CD4-positive, alpha-beta T cell treated with Interleukin-1 beta for 1 hour (primary cell): ENCODE data around the gene FBXO31.
A peak's percentile ranks its signal among the peaks of the same experiment; 100 is the strongest.

Source experiments
- DNase-seq, 2 donors: peaks; one replicate each; pipeline ENCODE4 v3.0.0-alpha.2; 2020 to 2022

Gene FBXO31

DNA sequence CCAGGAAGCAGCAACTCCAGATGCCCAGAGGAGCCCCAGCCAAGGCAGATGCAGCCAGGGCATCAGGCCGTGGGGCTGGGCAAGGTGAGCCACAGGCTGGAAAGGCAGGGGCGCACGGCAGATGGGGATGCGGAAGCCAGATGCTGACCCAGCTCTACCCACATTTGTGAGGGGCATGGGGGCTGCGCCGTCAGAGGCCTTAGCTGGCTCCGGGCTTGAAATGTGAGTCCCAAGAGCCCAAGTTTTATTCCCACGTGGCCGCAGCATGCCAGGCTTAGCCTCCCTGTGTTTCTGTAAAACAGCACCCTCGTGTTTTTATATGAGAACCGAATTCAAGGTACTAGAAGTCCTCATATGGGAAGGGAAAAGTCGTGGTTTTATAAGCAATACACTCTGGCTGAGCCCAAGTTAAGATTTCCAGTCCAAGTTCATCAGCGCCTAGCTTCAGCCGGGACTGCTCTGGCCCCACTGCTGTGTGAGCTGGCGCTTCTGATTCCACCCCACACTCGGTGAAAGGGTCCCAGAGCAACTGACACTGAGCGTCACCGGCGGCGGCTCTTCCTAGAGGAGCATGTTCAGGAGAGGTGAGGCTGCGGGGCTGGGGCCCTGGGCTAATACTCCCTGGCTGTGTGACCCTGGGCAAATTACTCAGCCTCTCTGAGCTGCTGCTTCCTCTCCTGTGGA, 59.7 kb downstream of the FBXO31 start:
- no peak for DNase-seq

DNA sequence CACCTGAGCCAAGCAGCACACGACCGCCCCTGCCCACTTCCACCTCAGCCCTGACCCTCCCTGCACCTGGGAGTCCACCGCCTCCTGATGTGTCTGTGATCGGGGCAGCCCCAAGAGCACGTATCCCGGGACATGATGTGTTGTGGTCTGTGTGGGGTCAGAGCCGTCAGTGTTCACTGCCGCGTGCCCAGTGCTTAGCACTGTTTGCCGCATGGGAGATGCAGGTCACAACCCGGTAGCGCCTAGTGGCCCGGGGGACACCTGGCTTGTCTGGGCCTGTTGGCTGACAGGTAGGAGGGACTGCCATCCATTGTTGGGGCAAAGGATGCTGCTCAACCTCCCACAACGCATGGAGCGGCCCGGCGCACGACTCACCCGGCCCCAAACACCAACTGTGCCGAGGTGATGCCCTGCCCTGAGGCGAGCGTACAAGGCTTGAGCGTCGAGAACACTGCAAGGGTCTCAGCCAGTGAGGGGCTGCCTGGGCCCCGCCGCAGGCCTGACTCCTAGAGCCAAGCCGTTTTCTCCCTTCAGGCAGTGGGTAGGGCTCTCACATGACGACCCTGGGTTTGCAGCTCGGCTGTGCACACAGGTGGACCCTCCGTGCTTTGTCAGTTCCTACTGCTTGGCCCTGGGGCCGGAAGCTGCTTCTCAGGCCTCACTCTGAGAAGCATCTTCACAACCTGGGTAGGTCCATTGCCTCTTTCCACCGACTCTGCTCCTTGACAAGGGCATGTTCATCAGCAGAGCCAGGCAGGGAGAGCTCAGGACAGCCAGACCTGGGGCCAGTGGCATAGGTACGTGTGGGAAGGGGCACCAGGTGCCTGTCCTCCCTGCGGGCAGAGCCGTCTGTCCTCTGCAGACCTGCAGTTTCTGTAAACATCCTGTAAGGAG, 60.5 kb downstream of the FBXO31 start:
- DNase-seq = no peak

DNA sequence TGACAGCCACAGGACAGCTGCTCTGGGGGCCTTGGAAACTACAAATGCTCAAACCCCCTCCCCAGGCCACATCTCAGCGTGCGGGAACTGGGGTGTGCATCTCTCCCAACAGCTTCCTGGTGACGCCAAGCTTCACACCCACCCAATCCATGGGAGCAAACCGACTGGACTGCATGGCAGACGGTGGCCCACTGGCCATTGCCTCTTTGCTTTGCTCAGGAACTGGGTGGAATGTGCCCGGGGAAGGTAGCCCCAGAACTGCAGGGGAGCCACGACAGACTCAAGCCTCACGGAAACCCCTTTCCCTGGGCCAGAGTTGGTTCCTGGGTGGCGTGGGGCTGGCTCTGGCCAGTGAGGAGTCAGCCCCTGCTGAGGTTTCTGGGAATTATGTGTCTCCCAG, 61.2 kb downstream of the FBXO31 start:
- no peak for DNase-seq

GRCh38 chr16:87321336-87322107, 62.1 kb downstream of the FBXO31 start:
- no peak for DNase-seq

DNA sequence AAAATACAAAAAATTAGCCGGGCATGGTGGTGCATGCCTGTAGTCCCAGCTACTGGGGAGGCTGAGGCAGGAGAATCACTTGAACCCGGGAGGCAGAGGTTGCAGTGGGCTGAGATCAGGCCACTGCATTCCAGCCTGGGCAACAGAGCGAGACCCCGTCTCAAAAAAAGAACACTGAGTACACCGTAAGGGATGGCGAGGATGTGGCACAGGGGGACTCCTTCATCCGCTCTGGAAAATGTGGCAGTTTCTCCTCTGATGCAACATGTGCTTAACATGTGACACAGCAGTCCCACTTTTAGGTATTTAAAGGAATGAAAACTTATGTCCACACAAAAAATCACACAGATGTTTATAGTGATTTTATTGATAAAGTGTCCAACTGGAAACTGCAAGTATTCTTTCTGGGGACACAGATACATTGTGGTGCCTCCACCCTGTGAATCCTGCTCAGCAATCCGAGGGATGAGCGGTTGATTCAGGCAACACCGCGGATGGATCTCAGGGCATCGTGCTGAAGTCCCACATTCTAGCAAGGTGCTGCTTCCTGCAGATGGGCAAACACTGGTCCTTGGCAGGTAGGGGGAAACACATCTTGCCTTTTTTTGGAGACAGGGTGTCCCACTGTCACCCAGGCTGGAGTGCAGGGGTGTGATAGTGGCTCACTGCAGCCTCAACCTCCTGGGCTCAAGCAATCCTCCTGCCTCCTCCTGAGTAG, 62.9 kb downstream of the FBXO31 start:
- no peak for DNase-seq

- DNase-seq = no peak
These were observed 63.5 kb downstream of the FBXO31 start for GRCh38 chr16:87319997-87320491.

DNA sequence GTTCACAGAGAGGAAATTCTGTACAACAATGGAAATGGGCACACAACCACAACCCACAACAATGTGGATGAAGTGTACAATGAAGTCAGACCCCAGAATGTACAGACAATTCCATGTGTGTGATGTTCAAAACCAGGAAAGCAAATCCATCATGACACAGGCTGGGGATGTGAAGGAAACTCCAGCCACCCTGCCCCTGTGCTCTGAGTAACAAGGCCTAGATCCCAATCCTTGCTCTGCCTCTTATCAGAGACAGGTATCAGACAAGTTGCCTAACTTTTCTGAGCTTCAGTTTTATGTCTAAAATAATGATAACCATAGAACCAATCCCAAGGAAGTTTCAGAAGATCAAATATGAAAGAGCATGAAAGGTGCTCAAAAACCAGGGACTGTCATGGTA, 64.6 kb downstream of the FBXO31 start:
- DNase-seq = no peak

GRCh38 chr16:87317750-87318644, 65.6 kb downstream of the FBXO31 start:
- DNase-seq = peak; percentile 15 to 26

- DNase-seq = peak; percentile 94 to 98
These were observed 66.4 kb downstream of the FBXO31 start, which contains the start of gene C16orf95 for GRCh38 chr16:87316923-87317749. Gene C16orf95 (minus strand): TSS chr16:87317392. CDS start chr16:87317242, 150 bp downstream.

GRCh38 chr16:87316450-87316922, 67.1 kb downstream of the FBXO31 start:
- no peak for DNase-seq

GRCh38 chr16:87314990-87315420, 68.6 kb downstream of the FBXO31 start:
- DNase-seq = no peak

GRCh38 chr16:87312008-87312407, 71.6 kb downstream of the FBXO31 start:
- no peak for DNase-seq

GRCh38 chr16:87311387-87311786, 72.2 kb downstream of the FBXO31 start:
- no peak for DNase-seq

DNA sequence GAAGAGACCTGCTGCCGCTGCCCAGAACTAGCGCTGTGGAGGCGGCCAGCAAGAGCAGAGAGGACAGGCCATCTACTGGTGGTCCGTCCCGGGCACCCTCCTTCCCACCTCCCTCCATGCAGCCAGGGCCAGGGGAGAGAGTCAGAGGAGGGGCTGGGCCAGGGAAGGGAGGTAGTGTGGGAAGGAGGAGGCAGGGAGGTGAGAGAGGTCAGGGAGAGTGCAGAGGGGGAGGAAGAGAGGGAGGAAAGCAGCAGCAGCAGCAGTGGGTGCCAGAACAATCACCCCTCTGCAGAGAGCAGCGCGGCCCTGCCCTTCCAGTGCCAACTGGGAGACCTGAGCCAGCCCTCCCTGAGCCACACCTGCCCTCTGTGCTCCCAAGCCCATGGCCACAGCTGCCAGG, 73.0 kb downstream of the FBXO31 start:
- no peak for DNase-seq

GRCh38 chr16:87309620-87310525, 73.7 kb downstream of the FBXO31 start:
- no peak for DNase-seq

GRCh38 chr16:87308826-87309225, 74.8 kb downstream of the FBXO31 start:
- DNase-seq = no peak

DNA sequence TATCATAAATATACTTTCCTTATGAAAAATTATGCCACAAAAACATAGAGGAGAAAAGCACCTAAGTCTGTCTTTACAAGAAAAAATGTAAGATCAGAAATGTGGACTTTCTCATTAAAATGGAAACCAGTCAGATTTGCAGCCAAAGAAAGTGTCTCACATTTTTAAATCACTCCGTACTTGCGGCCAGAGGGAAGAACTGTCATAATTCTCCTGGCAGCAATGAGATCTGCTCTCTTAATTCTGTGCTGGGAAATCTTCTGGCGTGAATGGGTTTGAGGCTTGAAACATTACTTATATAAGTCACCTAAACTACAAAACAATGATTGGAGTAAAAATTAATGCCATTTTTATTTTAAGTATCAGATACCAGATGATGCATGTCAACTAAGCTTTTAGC, 77.1 kb downstream of the FBXO31 start:
- no peak for DNase-seq

GRCh38 chr16:87305505-87306391, 77.8 kb downstream of the FBXO31 start:
- DNase-seq = no peak
